Measurements from ENCODE around the gene ACVR1B.

GRCh38 chr12:51973560-51973959 lies 22.1 kb downstream of the ACVR1B start:
- TF ChIP-seq CTCF (IDR thresholded peaks at IDR 0.05 in 8 of 11, conservative IDR thresholded peaks at IDR 0.05 in 3 of 11) (no peak), POLR2AphosphoS5 (IDR thresholded peaks at IDR 0.05) (no peak), POLR2A (IDR thresholded peaks at IDR 0.05) (no peak)

Measured in spleen (tissue), 7 donors.